Transverse colon (tissue), 4 donors: Measurements from ENCODE around the gene PLA2G7. TPM values are rescaled to one million over a fixed set of nuclear protein-coding genes. Genes with fewer than 3 reads are reported as not detected.

Experiments used
- DNase-seq: peaks from one replicate; pipeline ENCODE4 v3.0.0-alpha.2; 2019
- H3K27ac ChIP-seq, 4 donors: fragments of 200-600 bp; sonication (generic); 2 replicates each; pipeline ENCODE4 v1.5.1; 2016 to 2018; ENCODE audit warnings: inconsistent platforms in 4 of 4
- H3K27me3 ChIP-seq: fragments of 200-600 bp; sonication (generic); 2 replicates; pipeline ENCODE4 v1.5.1; 2017; ENCODE audit warnings: inconsistent platforms
- H3K36me3 ChIP-seq, 4 donors: fragments of 200-600 bp; sonication (generic); 2 replicates each; pipeline ENCODE4 v1.5.1; 2017 to 2019; ENCODE audit warnings: inconsistent platforms in 4 of 4
- H3K4me1 ChIP-seq, 4 donors: fragments of 200-600 bp; sonication (generic); 2 replicates each; pipeline ENCODE4 v1.5.1; 2017 to 2020; ENCODE audit warnings: inconsistent platforms in 4 of 4
- H3K4me3 ChIP-seq, 4 donors: fragments of 200-600 bp; sonication (generic); 1 replicate in 1 of 4; 2 replicates in 3 of 4; pipeline versions ENCODE4 v1.5.1 to v1.6.1; 2017 to 2019; ENCODE audit warnings: inconsistent platforms in 4 of 4
- H3K9me3 ChIP-seq, 2 donors: fragments of 200-600 bp; sonication (generic); 2 replicates each; pipeline ENCODE4 v1.5.1; 2017 to 2019; ENCODE audit warnings: inconsistent platforms in 2 of 2
- EP300 ChIP-seq: sonication (generic); formaldehyde crosslinking; IDR thresholded peaks from one replicate; pipeline ENCODE4 v1.6.1; 2017; ENCODE audit warnings: antibody characterized with exemption, low read depth
- POLR2A ChIP-seq: fragments of 450-650 bp; IDR thresholded peaks from one replicate; pipeline ENCODE4 v1.6.1; 2016; ENCODE audit warnings: antibody characterized with exemption, mild to moderate bottlenecking, moderate library complexity
- POLR2AphosphoS5 ChIP-seq, 3 donors: sonication (generic); formaldehyde crosslinking; IDR thresholded peaks; one replicate each; pipeline ENCODE4 v1.6.1; 2016; ENCODE audit warnings: antibody characterized with exemption in 3 of 3
- WGBS, 2 donors: methylation state at CpG; one replicate each; pipeline ENCODE4 v1.1.5; 2018; ENCODE audit warnings: low coverage in 1 of 2; 5-methylcytosine and 5-hydroxymethylcytosine counted together
- in situ Hi-C, 4 donors: fragments of 200-750 bp; cut with MboI; loops; one replicate each; pipeline versions ENCODE4 v1.15.0 to v1.15.1; 2017; ENCODE audit warnings: low sequenced_read_pairs in 3 of 4, low pct_ligation_motif_present in 1 of 4, low pct_unique_long_range_greater_than_20kb in 1 of 4
- intact Hi-C: fragments of 100-400 bp; cut with DNase I; formaldehyde crosslinking; loops from one replicate; pipeline ENCODE4 v1.15.1; 2023; ENCODE audit warnings: low total_unique reads
- total RNA-seq, 4 donors: library from RNA; depleted of rRNA; stranded (reverse); fragments of >200 nt; gene quantifications; one replicate each; pipeline ENCODE4 v1.1.0, GENCODE V29; 2016
- TF ChIP-seq, protein P1 (sequence below), 5 experiments: fragments of 200-600 bp in 3 of 5; fragments of 450-650 bp in 2 of 5; sonication (generic) in 3 of 5; IDR thresholded peaks; 1 replicate in 2 of 5; 2 replicates in 3 of 5; pipeline ENCODE4 v1.5.1; 2016 to 2017; ENCODE audit warnings: antibody characterized with exemption in 5 of 5, inconsistent platforms in 3 of 5, mild to moderate bottlenecking in 2 of 5, moderate library complexity in 1 of 5

PLA2G7 gene
- total RNA-seq, 4 donors from 2014 or later: 0.14 to 3.0 (median 1.4) TPM; not detected in 1

DNA sequence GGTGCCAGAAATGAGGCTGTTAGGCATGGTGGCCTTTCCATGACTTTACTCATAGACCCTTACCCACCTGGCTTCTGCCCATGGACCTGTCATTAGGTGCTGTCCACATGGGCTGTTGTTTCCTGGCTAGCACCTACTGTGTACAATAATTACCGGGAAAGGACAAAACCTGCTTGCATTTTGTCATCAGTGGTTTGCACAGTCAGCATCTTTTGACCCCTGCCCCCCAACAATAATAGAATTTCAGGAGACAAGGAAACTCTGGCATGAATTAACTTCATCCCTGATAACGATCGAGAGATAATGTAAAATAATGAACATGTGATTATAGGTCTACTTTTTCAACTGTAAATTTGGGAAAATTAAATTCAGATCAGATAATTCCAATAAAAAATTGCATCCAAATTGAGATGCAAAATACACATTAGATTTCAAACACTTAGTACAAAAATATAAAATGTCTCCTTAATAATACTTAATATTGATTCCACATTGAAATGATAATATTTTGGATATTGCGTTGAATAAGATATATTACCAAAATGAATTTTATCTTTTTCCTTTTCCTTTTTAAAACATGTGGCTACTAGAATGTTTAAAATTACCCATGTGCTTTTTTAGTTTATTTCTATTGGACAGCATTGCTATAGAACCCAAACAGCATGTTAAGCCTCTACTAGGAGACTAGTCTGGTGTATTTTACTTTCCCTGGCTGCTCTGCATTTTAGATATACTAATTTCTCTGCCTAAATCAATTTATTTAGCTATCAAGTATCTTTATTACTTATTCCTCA lies 24.0 kb upstream of the PLA2G7 start:
- Histone ChIP-seq H3K27ac (no peak overlapping the region), H3K27me3 (no peaks in the 10 kb centered on the region), H3K36me3 (no peaks in the 10 kb centered on the region), H3K9me3 (no peaks in the 10 kb centered on the region), H3K4me1 (no peaks in the 10 kb centered on the region), H3K4me3 (no peak overlapping the region)
- no peak for TF ChIP-seq POLR2A
- TF ChIP-seq, protein P1, sequence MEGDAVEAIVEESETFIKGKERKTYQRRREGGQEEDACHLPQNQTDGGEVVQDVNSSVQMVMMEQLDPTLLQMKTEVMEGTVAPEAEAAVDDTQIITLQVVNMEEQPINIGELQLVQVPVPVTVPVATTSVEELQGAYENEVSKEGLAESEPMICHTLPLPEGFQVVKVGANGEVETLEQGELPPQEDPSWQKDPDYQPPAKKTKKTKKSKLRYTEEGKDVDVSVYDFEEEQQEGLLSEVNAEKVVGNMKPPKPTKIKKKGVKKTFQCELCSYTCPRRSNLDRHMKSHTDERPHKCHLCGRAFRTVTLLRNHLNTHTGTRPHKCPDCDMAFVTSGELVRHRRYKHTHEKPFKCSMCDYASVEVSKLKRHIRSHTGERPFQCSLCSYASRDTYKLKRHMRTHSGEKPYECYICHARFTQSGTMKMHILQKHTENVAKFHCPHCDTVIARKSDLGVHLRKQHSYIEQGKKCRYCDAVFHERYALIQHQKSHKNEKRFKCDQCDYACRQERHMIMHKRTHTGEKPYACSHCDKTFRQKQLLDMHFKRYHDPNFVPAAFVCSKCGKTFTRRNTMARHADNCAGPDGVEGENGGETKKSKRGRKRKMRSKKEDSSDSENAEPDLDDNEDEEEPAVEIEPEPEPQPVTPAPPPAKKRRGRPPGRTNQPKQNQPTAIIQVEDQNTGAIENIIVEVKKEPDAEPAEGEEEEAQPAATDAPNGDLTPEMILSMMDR (IDR thresholded peaks at IDR 0.05): no peak
- no peak for TF ChIP-seq POLR2AphosphoS5 (IDR thresholded peaks at IDR 0.05)
- TF ChIP-seq EP300: no peak
- no peak for DNase-seq
- 89 to 96% methylated on average over 3 to 4 of the region's 4 CpGs for WGBS, 2 donors
- in situ Hi-C loops (no loop called here), intact Hi-C loops (no loop called here)

DNA sequence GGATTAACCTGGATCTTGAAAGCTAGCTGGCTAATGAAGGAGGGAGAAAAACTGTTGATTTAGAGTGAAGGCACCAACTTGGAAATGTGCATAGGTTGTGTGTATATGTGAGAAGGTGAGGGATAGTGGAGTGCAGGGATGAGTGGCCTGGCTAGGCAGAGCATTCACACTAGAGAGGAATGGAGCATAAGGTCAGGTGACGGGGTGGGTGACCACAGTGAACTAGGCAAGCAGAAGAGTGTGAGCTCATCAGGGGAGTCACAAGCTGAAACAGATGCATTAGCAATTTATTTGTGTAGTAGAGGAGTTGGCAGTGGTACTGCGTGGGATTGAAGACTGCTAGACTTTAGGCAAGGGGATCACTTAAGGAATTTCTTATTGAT lies 22.0 kb upstream of the PLA2G7 start:
- TF ChIP-seq EP300 (no peak), POLR2A (no peak), POLR2AphosphoS5 (IDR thresholded peaks at IDR 0.05) (no peak)
- TF ChIP-seq, protein P1 (IDR thresholded peaks at IDR 0.05): no peak
- Histone ChIP-seq H3K36me3 (no peaks in the 10 kb centered on the region), H3K27me3 (no peaks in the 10 kb centered on the region), H3K27ac (no peak overlapping the region), H3K4me1 (no peaks in the 10 kb centered on the region), H3K4me3 (no peak overlapping the region), H3K9me3 (no peaks in the 10 kb centered on the region)
- DNase-seq: no peak
- intact Hi-C loops (no loop called here), in situ Hi-C loops (no loop called here)
- WGBS, 2 donors: 74% methylated on average over 2 of the region's 2 CpGs; no CpG with 5 or more reads in 1 of the 2 donors

DNA sequence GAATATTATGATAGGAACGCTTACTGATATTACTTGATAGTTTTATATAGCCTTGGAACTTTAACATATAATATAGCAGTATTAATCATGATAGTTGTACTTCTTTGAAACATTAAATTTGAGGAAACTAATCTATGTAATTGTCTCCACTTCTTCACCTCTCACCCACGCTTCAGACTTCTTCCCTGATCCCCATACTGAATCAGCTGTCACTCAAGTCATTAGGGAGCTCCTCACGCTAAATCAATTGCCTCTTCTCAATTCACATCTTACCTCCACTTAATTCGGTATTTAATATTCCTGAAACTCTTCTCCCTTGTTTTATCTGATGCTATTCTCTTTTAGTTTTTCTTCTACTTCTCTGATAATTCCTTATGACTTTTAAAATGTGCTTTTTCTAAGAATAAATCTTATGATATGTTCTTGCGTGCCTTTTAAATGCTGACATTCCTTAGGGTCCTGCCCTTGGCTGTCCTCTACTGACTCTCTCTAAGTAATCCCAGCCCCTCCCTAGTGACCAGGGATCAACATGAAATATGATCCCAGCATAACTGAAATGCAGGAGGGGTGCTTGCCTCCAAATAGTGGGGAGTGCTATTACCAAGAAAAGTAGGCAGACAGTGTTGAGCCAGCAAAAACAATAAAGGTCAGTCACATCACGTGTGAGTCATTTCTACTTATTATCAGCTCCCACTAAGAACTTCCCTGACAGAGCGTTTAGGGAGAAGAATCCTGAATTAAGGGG lies 21.5 kb upstream of the PLA2G7 start:
- Histone ChIP-seq H3K27me3 (no peaks in the 10 kb centered on the region), H3K27ac (no peak overlapping the region), H3K4me3 (no peak overlapping the region), H3K4me1 (no peaks in the 10 kb centered on the region), H3K9me3 (no peaks in the 10 kb centered on the region), H3K36me3 (no peaks in the 10 kb centered on the region)
- 72 to 76% methylated on average over 7 of the region's 7 CpGs for WGBS, 2 donors
- in situ Hi-C loops (no loop called here), intact Hi-C loops (no loop called here)
- DNase-seq: no peak
- TF ChIP-seq POLR2A (no peak), EP300 (no peak), POLR2AphosphoS5 (IDR thresholded peaks at IDR 0.05) (no peak)
- TF ChIP-seq, protein P1 (IDR thresholded peaks at IDR 0.05): no peak

DNA sequence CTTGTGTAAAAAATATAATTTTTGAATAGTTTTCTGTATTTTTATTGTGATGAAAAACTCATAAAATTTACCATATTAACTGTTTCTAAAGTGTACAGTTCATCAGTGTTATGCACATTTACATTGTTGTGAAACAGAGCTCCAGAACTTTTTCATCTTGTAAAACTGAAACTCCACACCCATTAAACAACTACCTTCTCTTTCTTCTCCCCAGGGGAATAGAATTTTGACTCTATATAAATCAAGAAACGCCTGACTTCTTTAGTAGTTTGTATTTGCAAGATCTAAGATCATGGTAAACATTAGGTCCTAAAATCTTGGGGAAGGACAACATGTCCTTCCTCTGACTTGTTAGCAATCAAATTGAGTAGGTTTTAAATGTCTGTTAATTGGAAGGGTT lies 20.7 kb upstream of the PLA2G7 start:
- Histone ChIP-seq H3K4me1 (no peaks in the 10 kb centered on the region), H3K9me3 (no peaks in the 10 kb centered on the region), H3K27ac (no peak overlapping the region), H3K36me3 (no peaks in the 10 kb centered on the region), H3K27me3 (no peaks in the 10 kb centered on the region), H3K4me3 (no peak overlapping the region)
- TF ChIP-seq POLR2A: no peak
- TF ChIP-seq POLR2AphosphoS5 (IDR thresholded peaks at IDR 0.05): no peak
- TF ChIP-seq EP300: no peak
- TF ChIP-seq, protein P1 (IDR thresholded peaks at IDR 0.05): no peak
- in situ Hi-C loops (no loop called here), intact Hi-C loops (no loop called here)
- no peak for DNase-seq
- 18% methylated on average over 1 of the region's 1 CpG for WGBS, 2 donors
